PC-9 (cell line): ENCODE data around the gene RP2. TPM values are rescaled to one million over a fixed set of nuclear protein-coding genes. Genes with fewer than 3 reads are reported as not detected.
A peak's percentile ranks its signal among the peaks of the same experiment; 100 is the strongest.

Experiments used
- Bru-seq: library from RNA; stranded (reverse); fragments of 400-500 nt; gene quantifications from one replicate; lab custom pipeline; 2021; lab: Mats Ljungman, UMichigan
- BruChase-seq, 2 experiments: library from RNA; stranded (reverse); fragments of 400-500 nt; gene quantifications; one replicate each; lab custom pipeline; 2021; lab: Mats Ljungman, UMichigan
- BruUV-seq: library from RNA; stranded (reverse); fragments of 400-500 nt; replicated peaks from 2 replicates; lab custom pipeline; 2021; lab: Mats Ljungman, UMichigan
- CTCF ChIA-PET: fragments of 300-600 bp; sonication (Branson Sonifier 250); formaldehyde crosslinking; loops from one replicate; lab custom pipeline; 2022; ENCODE audit warnings: antibody characterized with exemption; lab: Charles Lee
- POLR2A ChIA-PET: fragments of 300-600 bp; sonication (Branson Sonifier 250); formaldehyde crosslinking; loops from one replicate; lab custom pipeline; 2022; ENCODE audit warnings: antibody characterized with exemption; ENCODE audit not compliant: unreplicated experiment; lab: Charles Lee
- DNase-seq, 2 experiments: peaks; one replicate each; pipeline versions ENCODE4 v3.0.0 to v3.0.0-alpha.2; 2015 to 2022; ENCODE audit warnings: mixed read lengths in 1 of 2
- H2AFZ ChIP-seq: fragments of 200-600 bp; sonication (generic); 2 replicates; pipeline ENCODE4 v1.8.1; 2017; ENCODE audit warnings: antibody characterized with exemption
- H3F3A ChIP-seq: fragments of 200-600 bp; sonication (generic); 2 replicates; pipeline ENCODE4 v1.8.1; 2017; ENCODE audit warnings: antibody characterized with exemption, mild to moderate bottlenecking, low read depth; ENCODE audit not compliant: insufficient read depth
- H3K27ac ChIP-seq: fragments of 200-600 bp; sonication (generic); 2 replicates; pipeline ENCODE4 v1.6.1; 2016; ENCODE audit warnings: mixed run types
- H3K27me3 ChIP-seq: fragments of 200-600 bp; sonication (generic); 2 replicates; pipeline ENCODE4 v1.6.1; 2016; ENCODE audit warnings: low read depth, mixed run types; ENCODE audit not compliant: insufficient read depth
- H3K36me3 ChIP-seq: fragments of 200-600 bp; sonication (generic); 2 replicates; pipeline ENCODE4 v1.6.1; 2016; ENCODE audit warnings: low read depth, mixed run types
- H3K4me1 ChIP-seq: fragments of 200-600 bp; sonication (generic); replicated peaks from 2 replicates; pipeline ENCODE4 v1.6.1; 2016; ENCODE audit warnings: mixed run types; ENCODE audit not compliant: insufficient read depth
- H3K4me2 ChIP-seq: fragments of 200-600 bp; sonication (generic); 2 replicates; pipeline ENCODE4 v1.6.1; 2017; ENCODE audit warnings: mixed run types
- H3K4me3 ChIP-seq: fragments of 200-600 bp; sonication (generic); 2 replicates; pipeline ENCODE4 v1.6.1; 2016; ENCODE audit warnings: mixed run types
- H3K79me2 ChIP-seq: fragments of 200-600 bp; sonication (generic); 2 replicates; pipeline ENCODE4 v1.6.1; 2017; ENCODE audit warnings: low read depth, mixed run types
- H3K9me2 ChIP-seq: fragments of 200-600 bp; sonication (generic); 2 replicates; pipeline ENCODE4 v1.8.1; 2017; ENCODE audit warnings: mild to moderate bottlenecking; ENCODE audit not compliant: insufficient read depth
- H3K9me3 ChIP-seq: fragments of 200-600 bp; sonication (generic); 2 replicates; pipeline ENCODE4 v1.8.1; 2016; ENCODE audit warnings: low read depth; ENCODE audit not compliant: insufficient read depth
- H4K20me1 ChIP-seq: fragments of 200-600 bp; sonication (generic); 2 replicates; pipeline ENCODE4 v1.8.1; 2017; ENCODE audit not compliant: insufficient read depth
- EZH2 ChIP-seq: fragments of 200-600 bp; sonication (generic); IDR thresholded peaks from 2 replicates; pipeline ENCODE4 v1.8.0; 2017; ENCODE audit warnings: antibody characterized with exemption, low read depth
- intact Hi-C: fragments of 100-400 bp; cut with micrococcal nuclease; formaldehyde crosslinking; loops from one replicate; pipeline ENCODE4 v1.10.0; 2022; ENCODE audit not compliant: unreplicated experiment
- long read RNA-seq: library from polyadenylated mRNA; stranded (forward); transcript quantifications from one replicate; pipeline ENCODE4 v2.0.0, GENCODE V29; 2022
- total RNA-seq: library from RNA; stranded (reverse); gene quantifications from 2 replicates; pipeline ENCODE4 v1.2.3, GENCODE V29; 2021
- TF ChIP-seq, protein P1 (sequence below): fragments of 200-600 bp; sonication (generic); conservative IDR thresholded peaks from 2 replicates; pipeline ENCODE4 v1.6.1; 2017; ENCODE audit warnings: mixed run types, antibody characterized with exemption, mild to moderate bottlenecking, moderate library complexity

The RP2 gene
- total RNA-seq = 7.8 and 11.2 TPM in 2 replicates
- percentile 78 among the genes with signal in this experiment for Bru-seq, nascent RNA
- percentile 68 among the genes with signal in this experiment for BruChase-seq, experiment 1, labeled RNA remaining after a 2-hour chase
- BruChase-seq, experiment 2, labeled RNA remaining after a 6-hour chase = percentile 85 among the genes with signal in this experiment
- long read RNA-seq, transcript RP2-201 (5 exons, 3,803 nt) = major isoform, 28 of 30 reads
- long read RNA-seq, partial matches to known transcripts = 1 of 30 reads
- long read RNA-seq, other reads (novel, unspliced or antisense) = 1 of 30 reads

DNA sequence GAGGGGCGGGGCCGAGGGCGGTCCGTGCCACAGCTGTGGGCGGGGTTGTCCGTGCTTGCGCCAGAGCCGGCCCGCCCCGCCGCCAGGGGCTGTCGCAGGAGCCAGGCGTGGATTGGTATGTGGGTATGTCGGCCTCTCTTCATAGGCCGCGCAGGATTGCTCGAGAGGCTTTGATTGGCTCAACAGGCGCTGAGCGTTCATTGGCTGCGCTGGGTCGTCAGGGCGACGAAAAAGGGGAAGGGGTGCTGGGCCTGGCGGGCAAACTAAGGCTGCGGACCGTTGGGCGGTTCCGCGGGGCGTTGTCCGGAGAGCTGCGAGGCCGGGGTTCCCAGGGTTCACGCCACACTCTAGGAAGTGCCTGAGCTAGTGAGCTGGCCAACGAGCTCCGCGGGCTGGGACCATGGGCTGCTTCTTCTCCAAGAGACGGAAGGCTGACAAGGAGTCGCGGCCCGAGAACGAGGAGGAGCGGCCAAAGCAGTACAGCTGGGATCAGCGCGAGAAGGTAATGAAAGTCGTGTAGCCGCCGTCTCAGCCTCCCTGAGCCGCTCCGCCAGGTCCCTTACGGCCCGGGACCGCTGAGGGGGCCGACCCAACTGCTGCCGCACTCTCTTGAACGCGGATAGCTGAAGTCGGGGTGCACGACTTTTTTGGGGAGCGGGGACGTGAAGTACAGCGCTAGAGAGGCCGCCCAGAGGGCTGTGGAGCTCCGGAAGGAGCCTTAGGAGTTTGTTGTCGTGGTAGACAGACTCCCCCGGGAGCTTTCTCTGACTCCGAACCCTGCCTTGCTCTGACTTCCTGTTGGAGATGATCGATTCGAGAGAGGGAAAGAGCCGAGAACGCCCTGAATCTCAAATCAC is at the start of gene RP2:
TSS of gene RP2 (plus strand) at position 343 of the 857 bp plus-strand sequence. CDS start at position 401, 58 bp downstream.
- Histone ChIP-seq H4K20me1 (no peaks in the 10 kb centered on the region), H3K79me2 (peaks cover 41% of the 10 kb centered on the region), H2AFZ (no peak within 1 kb of the TSS), H3K27me3 (no peaks in the 10 kb centered on the region), H3K4me1 (no peaks in the 10 kb centered on the region; the same call in 1 of the 2 replicates), H3F3A (no peaks in the 10 kb centered on the region), H3K36me3 (no peaks in the 10 kb centered on the region), H3K27ac (peak within 1 kb of the TSS; percentile 68), H3K9me3 (no peaks in the 10 kb centered on the region), H3K4me3 (peak within 1 kb of the TSS; percentile 65), H3K4me2 (peak within 1 kb of the TSS; percentile 72), H3K9me2 (no peaks in the 10 kb centered on the region)
- BruUV-seq = TSS peak; percentile 59
- DNase-seq = peak; percentile 81 to 83
- TF ChIP-seq, protein P1, sequence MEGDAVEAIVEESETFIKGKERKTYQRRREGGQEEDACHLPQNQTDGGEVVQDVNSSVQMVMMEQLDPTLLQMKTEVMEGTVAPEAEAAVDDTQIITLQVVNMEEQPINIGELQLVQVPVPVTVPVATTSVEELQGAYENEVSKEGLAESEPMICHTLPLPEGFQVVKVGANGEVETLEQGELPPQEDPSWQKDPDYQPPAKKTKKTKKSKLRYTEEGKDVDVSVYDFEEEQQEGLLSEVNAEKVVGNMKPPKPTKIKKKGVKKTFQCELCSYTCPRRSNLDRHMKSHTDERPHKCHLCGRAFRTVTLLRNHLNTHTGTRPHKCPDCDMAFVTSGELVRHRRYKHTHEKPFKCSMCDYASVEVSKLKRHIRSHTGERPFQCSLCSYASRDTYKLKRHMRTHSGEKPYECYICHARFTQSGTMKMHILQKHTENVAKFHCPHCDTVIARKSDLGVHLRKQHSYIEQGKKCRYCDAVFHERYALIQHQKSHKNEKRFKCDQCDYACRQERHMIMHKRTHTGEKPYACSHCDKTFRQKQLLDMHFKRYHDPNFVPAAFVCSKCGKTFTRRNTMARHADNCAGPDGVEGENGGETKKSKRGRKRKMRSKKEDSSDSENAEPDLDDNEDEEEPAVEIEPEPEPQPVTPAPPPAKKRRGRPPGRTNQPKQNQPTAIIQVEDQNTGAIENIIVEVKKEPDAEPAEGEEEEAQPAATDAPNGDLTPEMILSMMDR = no peak
- TF ChIP-seq EZH2 = no peak
- intact Hi-C loops = loop anchor here (2.0 kb wide), 1 partner anchor 78 kb away; the partner anchor contains the start of gene SLC9A7
- ChIA-PET CTCF (no interaction called here), POLR2A (interaction anchor here (0.5 to 0.7 kb wide), 3 partner anchors 59 to 1964 kb away, joined by 3 read pairs; partner anchors contain the start of gene KDM6A)

DNA sequence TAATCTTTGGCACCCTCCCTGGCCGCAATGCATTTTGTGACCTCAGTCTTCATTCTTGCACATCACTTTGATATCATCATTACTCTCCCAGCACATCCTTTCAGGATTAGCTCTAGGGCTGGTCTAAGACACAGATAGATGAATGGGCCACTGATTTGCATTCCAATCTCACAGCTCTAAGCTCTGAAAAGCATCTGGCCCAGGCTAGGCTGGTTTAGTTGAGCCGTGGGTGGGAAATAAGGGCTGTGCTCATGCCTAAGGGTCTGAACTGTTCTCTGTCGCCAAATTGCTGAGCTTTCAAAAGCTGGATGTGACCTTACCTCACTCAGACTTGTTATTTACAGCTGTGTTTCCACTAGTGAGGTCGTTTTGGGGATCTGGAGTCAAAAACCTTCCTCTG is 47.9 kb upstream of the RP2 start:
- Histone ChIP-seq H2AFZ (no peak overlapping the region), H3K27ac (no peak overlapping the region), H3K79me2 (no peaks in the 10 kb centered on the region), H3K4me1 (peaks cover 30% of the 10 kb centered on the region), H3K4me2 (no peak overlapping the region), H3F3A (peaks cover 22% of the 10 kb centered on the region), H3K4me3 (no peak overlapping the region), H4K20me1 (no peaks in the 10 kb centered on the region), H3K27me3 (no peaks in the 10 kb centered on the region), H3K9me3 (no peaks in the 10 kb centered on the region), H3K36me3 (no peaks in the 10 kb centered on the region), H3K9me2 (no peaks in the 10 kb centered on the region)
- ChIA-PET CTCF (no interaction called here), POLR2A (no interaction called here)
- TF ChIP-seq EZH2 = no peak
- TF ChIP-seq, protein P1 = no peak
- intact Hi-C loops = no loop called here
- no TSS peak for BruUV-seq
- DNase-seq = no peak
